Kidney epithelial cell (primary cell): Measurements from ENCODE around the gene OPN1SW. TPM values are rescaled to one million over a fixed set of nuclear protein-coding genes. Genes with fewer than 3 reads are reported as not detected.

ENCODE experiments used
- DNase-seq: peaks from one replicate; pipeline ENCODE4 v3.0.0-alpha.2; 2010; ENCODE audit warnings: low read depth
- H3K27me3 ChIP-seq: 2 replicates; pipeline ENCODE4 v1.6.0; 2011; ENCODE audit warnings: low read length; ENCODE audit not compliant: control insufficient read depth, insufficient read depth
- H3K36me3 ChIP-seq: 2 replicates; pipeline ENCODE4 v1.5.1; 2011; ENCODE audit warnings: low read length; ENCODE audit not compliant: control insufficient read depth, insufficient read depth
- H3K4me3 ChIP-seq: 2 replicates; pipeline ENCODE4 v1.5.1; 2011; ENCODE audit warnings: low read depth, mild to moderate bottlenecking, control low read depth, low read length
- total RNA-seq: library from RNA; depleted of rRNA; stranded (reverse); fragments of >200 nt; gene quantifications from 2 replicates; pipeline ENCODE4 v1.2.3, GENCODE V29; 2015
- TF ChIP-seq, protein P1 (sequence below): IDR thresholded peaks from 2 replicates; pipeline ENCODE4 v1.5.1; 2011; ENCODE audit warnings: mild to moderate bottlenecking, moderate library complexity, low read length, control low read depth, inconsistent platforms; ENCODE audit not compliant: insufficient read depth, poor library complexity, severe bottlenecking

OPN1SW gene
- total RNA-seq, 1 donor from 2014 or later: not detected

DNA sequence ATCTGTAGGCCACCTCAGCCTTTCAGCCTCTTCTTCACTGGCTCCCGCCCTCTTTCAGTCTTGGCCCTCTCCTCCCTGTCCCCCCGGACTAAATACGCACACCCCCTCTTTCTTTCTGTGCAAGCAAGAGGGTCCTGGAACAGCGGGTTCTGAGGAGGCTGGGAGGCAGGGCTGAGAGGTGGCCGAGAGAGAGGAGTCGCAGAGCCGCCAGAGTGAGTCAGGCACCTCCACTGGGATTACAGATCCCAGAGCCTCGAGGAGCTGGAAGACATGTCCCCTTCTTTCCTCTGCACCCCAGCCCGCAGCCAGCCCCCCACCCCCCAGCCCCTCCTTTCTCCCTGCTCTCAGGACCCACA is 16.4 kb upstream of the OPN1SW start:
- no peak for DNase-seq
- Histone ChIP-seq H3K4me3 (peak overlapping the region; percentile 57), H3K36me3 (no peaks in the 10 kb centered on the region), H3K27me3 (peaks cover 16% of the 10 kb centered on the region)
- TF ChIP-seq, protein P1, sequence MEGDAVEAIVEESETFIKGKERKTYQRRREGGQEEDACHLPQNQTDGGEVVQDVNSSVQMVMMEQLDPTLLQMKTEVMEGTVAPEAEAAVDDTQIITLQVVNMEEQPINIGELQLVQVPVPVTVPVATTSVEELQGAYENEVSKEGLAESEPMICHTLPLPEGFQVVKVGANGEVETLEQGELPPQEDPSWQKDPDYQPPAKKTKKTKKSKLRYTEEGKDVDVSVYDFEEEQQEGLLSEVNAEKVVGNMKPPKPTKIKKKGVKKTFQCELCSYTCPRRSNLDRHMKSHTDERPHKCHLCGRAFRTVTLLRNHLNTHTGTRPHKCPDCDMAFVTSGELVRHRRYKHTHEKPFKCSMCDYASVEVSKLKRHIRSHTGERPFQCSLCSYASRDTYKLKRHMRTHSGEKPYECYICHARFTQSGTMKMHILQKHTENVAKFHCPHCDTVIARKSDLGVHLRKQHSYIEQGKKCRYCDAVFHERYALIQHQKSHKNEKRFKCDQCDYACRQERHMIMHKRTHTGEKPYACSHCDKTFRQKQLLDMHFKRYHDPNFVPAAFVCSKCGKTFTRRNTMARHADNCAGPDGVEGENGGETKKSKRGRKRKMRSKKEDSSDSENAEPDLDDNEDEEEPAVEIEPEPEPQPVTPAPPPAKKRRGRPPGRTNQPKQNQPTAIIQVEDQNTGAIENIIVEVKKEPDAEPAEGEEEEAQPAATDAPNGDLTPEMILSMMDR: no peak

DNA sequence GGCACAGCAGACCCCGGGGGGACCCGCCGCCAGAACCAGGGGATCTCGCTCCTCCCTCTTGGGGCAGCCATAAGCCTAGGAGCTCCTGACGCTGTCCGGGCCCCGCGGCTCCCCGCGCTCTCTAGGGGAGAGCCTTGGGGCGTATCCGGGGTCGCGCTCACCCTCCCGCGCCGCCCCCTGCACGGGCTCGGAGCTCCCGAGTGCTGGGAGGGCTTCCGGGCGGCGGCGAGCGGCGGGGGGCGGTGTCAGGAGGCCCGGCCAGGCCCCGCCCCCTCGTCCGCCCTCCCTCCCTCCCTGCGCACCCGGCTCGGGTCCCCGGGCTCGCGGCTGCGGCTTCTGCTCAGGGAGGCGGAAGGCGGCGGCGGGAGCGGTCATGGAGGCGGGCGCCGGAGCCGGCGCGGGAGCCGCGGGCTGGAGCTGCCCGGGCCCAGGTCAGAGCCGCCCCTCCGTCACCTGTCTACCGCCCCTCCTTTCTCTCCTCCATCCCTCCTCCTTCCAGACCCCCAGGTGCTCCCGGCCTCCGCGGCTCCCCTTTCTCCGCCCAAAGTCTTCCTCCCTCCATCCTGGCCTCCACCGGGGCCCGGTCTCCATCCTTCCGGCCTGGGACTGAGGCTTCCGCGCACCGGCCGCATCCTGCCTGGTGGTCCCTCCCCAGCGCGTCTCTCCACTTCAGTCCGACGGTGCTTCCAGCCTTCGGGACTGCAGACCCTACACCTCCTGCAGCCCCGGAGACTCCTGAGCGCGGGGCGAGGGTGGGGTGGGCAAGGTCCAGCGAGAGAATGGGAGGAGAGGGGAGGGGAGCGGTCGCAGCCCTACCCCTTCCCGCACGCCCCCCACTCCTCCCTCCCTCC is 15.8 kb upstream of the OPN1SW start, which contains the start of gene CCDC136:
Gene CCDC136 (plus strand): TSS at position 848 of the 851 bp plus-strand sequence. CDS start 444 bp downstream, outside the sequence.
- DNase-seq: no peak
- H3K4me3 ChIP-seq: peak within 1 kb of the TSS; percentile 57
- no peaks in the 10 kb centered on the region for H3K36me3 ChIP-seq
- peaks cover 16% of the 10 kb centered on the region for H3K27me3 ChIP-seq
- TF ChIP-seq, protein P1: no peak

DNA sequence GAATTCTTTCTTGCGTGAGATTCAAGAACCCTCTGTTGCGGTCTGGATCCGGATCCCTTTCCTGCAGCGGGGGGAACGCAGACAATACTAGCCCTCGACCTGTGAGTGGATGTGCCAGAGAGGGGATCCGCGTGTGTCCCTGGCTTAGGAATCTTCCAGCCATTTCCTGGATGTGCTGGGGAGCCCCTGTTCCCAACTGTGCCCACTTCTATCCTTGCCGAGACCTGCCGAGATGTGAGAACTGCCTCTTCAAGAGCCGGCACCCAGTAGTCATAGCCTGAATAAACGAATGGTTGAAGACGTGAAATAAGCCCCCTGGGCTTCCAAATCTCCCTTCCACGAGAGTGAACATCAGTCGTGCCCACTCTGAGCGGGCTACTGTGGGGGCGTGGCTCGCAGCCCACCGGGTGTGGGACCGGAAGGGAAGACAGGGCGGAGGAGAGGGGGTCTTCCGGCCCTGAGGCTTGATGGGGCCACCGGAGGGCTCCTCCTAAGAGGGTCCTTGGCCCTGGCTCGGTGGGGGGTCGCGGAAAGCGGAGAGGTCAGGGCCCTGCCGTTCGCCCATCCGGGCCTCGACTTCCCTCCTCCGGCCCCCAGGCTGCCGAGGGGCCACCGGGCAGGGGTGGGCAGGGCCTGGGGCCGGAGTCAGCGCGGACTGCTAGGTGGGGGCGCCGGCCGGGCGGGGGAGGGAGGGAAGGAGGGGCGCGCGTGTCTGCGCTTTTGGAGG is 14.9 kb upstream of the OPN1SW start:
- DNase-seq: no peak
- peaks cover 16% of the 10 kb centered on the region for H3K27me3 ChIP-seq
- no peaks in the 10 kb centered on the region for H3K36me3 ChIP-seq
- peak overlapping the region; percentile 57 for H3K4me3 ChIP-seq
- TF ChIP-seq, protein P1: no peak

DNA sequence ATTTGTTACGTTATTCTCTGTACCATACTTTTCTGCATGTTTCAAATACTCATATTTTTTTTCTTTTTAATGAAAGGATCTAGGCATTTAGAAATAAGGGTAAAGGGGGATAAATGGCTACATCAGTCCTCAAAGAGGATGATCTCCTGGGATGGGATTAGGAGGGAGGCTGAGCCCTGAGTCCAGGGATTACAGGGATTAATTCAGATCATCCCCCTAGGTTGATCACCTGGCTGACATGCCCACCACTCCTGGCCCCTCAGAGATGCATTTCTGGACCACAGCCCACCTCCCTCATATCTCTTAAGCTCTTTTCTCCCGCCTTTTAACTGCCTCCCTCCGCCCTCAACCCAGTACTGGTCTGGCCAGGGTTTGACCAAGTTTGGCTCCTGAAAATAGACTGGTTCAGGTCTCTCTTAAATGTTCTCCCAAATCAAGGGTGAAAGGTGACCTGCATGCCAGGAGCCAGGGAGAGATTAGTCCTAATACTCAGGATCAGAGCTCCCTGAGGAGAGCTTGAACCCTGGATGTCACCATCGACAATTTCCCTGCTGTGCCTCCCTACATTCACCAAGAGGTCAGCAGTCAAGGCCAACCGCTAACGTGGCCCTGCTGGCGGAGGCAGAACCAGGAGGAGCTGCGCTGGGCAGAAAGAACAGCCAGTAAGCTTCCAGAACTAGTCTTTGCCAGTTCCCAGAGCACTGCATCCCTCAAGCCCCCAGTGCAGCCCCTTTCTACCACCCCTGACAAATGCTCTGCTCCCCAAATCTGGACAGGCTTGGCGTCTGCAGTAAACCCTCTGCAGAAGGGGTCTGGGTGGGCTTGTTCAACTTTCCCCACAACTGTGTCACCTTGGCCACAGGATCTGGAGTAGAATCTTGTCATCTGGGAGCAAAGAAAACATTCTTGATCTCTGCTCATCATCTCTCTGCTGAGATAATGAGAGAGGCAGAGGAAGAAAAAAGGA is 13.1 kb upstream of the OPN1SW start:
- no peaks in the 10 kb centered on the region for H3K36me3 ChIP-seq
- peaks cover 16% of the 10 kb centered on the region for H3K27me3 ChIP-seq
- TF ChIP-seq, protein P1: no peak
- no peak overlapping the region for H3K4me3 ChIP-seq
- DNase-seq: no peak

DNA sequence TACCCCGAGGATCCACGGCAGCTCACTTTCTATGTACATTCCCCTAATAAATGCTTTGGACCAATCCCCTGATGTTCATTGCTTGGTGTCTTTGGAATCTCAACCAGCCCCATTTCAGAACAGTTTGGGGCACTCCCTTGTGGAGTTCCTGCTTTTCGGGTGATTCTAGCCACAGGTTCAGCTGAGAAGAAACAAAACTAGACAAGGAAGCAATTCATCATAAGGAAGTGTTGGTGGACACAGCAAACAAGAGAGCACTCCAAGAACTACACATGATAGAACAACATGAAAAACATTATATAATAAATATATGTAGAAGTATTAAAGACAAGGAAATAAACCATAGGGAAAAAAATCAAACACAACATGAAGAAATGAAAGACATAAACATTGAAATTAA is 10.1 kb upstream of the OPN1SW start:
- no peaks in the 10 kb centered on the region for H3K36me3 ChIP-seq
- peaks cover 13% of the 10 kb centered on the region for H3K27me3 ChIP-seq
- H3K4me3 ChIP-seq: no peak overlapping the region
- TF ChIP-seq, protein P1: no peak
- no peak for DNase-seq
